ENCODE results near the gene AMN.
"Not testable (repeated sequence)": the region's sequence is repeated elsewhere in the genome, so short reads cannot be mapped to it uniquely, and the experiment has no call there.

The AMN gene

DNA sequence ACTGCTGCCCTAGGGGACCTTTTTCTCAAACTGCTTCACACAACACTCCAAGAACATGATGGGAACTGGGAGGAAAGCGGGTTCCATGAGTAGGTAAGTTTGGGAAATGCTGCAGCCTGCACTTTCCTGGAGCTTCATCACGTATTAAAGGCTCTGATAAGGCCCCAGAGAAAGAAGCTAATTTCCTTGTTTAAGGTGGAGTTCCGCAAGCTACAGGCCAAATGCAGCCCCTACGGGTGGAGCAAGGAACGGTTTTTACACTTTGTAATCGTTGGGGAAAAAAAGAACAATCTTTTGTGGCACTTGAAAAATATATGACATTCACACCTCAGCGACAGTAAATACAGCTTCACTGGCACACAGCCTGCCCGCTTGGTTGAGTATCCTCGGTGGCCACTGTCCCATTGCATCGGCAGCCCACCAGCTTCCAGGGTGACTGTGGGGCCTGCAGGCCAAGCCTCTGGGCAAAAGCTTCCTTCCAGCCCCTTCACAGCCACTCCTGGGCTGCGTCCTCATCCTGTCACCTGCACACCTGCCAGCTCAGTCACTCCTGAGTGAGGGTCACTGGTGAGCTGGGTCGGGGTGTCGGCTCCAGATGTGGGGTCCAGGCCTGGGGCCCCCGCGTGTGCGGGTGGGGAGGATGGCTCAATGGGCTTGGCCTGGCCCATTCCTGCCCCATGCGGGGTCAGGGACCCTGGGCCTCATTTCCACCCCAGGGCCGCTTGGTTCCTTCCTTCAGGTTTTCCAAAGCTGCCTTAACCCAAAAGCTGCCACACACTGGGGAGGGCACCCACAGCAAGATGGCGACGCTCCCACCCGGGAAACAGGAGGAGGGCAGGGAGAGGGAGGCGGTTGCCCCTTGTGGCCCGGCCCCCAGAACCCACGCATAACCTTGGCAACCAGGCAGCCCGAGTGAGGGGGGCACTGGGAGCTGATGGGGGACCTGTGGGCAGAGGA lies 2.4 kb downstream of the AMN start:
- Mint-ChIP-seq H3K36me3 (no peaks in the 10 kb centered on the region), H3K27ac (no peak overlapping the region), H3K27me3 (peaks cover 16 to 35% of the 10 kb centered on the region in 2 donors), H3K4me3 (no peak overlapping the region), H3K4me1 (peaks cover 16 to 25% of the 10 kb centered on the region in 2 donors), H3K9me3 (no peaks in the 10 kb centered on the region)
- DNase-seq (no peak), ATAC-seq (replicated peaks) (no peak)

DNA sequence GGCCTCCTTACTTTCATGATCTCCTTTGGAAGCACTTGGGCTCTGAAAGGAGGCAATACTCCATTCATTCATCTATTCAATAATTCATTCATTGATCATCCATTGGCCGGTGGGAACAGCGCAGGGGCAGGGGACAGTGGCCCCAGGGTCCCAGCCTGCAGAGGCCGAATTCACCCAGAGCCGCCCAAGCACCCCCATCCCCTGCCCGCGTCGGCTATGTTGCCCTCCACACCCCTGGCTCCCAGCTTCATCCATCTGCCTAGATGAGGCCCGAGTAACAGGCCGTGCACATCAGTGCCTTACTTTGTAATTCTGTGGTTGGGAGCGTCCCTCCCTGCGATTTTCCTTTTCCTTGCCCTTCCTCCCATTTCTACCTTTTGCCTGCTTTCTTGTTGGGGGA lies 3.2 kb downstream of the AMN start:
- Mint-ChIP-seq H3K27ac (no peak overlapping the region), H3K9me3 (no peaks in the 10 kb centered on the region), H3K4me3 (no peak overlapping the region), H3K4me1 (peaks cover 17 to 25% of the 10 kb centered on the region in 2 donors), H3K27me3 (peaks cover 17 to 36% of the 10 kb centered on the region in 2 donors), H3K36me3 (no peaks in the 10 kb centered on the region)
- DNase-seq (no peak), ATAC-seq (replicated peaks) (no peak)

DNA sequence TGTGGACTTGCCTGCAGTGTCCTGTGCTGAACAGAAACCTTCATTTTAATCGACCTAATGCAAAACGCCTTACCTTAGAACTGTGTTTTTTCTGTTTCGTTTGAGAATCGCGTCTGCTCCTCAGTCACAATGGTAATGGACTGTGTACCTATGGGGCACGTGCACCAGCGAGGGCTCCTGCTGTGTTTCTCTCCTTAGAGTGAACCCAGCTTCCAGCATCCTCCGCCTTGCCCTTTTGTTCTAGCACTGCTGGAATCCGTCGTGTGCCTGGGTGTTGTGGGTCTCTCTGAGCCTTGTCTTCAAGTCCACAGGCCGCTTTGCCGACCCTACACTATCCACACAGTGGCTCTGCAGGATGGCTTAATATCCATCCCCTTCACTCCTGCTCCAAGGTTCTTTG lies 3.6 kb downstream of the AMN start:
- Mint-ChIP-seq H3K9me3 (no peaks in the 10 kb centered on the region), H3K4me1 (peaks cover 19 to 25% of the 10 kb centered on the region in 2 donors), H3K36me3 (no peaks in the 10 kb centered on the region), H3K27me3 (peaks cover 19 to 40% of the 10 kb centered on the region in 2 donors), H3K4me3 (no peak overlapping the region), H3K27ac (no peak overlapping the region)
- no peak for DNase-seq
- ATAC-seq (replicated peaks), result no peak

DNA sequence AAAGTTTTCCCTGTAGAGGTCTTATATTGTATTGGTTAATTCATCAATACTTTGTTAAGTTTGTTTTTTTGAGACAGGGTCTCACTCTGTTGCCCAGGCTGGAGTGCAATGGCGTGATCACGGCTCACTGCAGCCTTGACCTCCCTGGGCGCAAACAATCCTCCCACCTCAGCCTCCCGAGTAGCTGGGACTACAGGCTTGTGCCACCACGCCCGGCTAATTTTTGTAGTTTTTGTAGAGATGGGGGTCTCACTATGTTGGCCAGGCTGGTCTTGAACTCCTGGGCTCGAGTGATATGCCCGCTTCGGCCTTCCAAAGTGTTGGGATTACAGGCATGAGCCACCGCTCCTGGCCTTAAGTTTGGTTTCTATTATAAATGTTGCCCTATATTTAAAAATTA lies 4.4 kb downstream of the AMN start:
- H3K27me3 Mint-ChIP-seq, result peaks cover 19 to 40% of the 10 kb centered on the region in 2 donors
- not testable (repeated sequence) for DNase-seq; H3K27ac Mint-ChIP-seq; ATAC-seq (replicated peaks); H3K4me3 Mint-ChIP-seq; H3K9me3 Mint-ChIP-seq; H3K36me3 Mint-ChIP-seq
- H3K4me1 Mint-ChIP-seq, result peaks cover 19 to 25% of the 10 kb centered on the region in 2 donors

DNA sequence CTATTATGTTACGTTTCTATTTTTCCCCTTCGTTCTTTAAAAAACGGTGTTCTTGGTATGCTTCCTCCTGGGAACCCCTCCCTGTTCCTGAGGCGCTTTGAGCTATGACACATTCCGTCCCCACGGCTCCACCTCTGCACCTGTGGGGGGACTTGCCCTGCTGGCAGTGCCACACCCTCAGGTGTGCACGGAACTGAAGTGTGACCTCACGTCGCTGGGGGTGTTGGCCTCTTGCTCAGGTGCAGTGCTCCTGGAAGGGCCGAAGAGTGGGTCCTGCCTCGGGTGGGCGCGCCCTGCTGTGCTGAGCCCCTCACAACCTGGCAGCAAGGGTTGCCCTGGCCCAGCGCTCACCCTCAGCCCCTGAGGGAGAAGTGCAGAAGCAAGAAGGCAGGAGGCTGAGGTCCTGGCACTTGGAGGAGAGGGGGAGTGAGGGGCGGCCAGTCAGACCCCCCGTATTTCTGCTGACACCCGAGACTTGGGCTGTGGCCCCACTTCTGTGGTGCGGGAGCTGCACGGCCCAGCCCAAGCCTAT lies 4.9 kb downstream of the AMN start:
- Mint-ChIP-seq H3K27ac (peak overlapping the region; percentile 80), H3K27me3 (peaks cover 19 to 40% of the 10 kb centered on the region in 2 donors), H3K4me3 (peak overlapping the region; percentile 17 to 75), H3K36me3 (no peaks in the 10 kb centered on the region), H3K9me3 (no peaks in the 10 kb centered on the region), H3K4me1 (peaks cover 20 to 25% of the 10 kb centered on the region in 2 donors)
- ATAC-seq (replicated peaks) (no peak), DNase-seq (no peak)

DNA sequence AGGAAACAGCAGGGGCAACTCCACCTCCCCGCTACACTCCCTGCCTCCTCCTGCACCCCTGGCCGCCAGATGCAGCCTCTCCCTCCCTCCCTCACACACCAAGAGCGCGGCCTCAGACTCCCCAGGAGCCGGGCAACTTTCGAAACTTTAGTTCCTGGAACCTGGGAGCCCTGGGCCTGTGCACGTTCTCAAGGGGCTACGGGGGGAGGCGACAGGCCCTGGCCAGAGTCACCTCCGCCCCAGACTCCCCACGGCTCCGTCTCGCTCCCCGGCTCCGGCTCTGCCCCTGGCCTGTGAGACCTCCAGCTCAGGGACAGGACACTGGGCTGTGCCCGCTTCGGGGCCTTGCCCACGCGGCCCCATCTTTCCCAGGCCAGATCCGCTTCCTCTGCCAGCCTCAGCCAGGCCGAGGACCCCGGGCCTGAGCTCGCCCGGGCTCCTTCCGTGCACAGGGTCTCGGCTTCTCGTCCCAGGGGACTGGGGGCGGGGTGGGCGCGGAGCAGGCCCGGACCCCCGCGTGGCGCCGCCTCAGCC lies 5.5 kb downstream of the AMN start:
- peak overlapping the region; percentile 73 to 75 for H3K4me3 Mint-ChIP-seq
- H3K4me1 Mint-ChIP-seq, result peaks cover 20 to 24% of the 10 kb centered on the region in 2 donors
- ATAC-seq (replicated peaks) (peak; percentile 22 to 26), DNase-seq (no peak)
- no peaks in the 10 kb centered on the region for H3K9me3 Mint-ChIP-seq
- no peaks in the 10 kb centered on the region for H3K36me3 Mint-ChIP-seq
- H3K27me3 Mint-ChIP-seq, result peaks cover 19 to 40% of the 10 kb centered on the region in 2 donors
- H3K27ac Mint-ChIP-seq, result no peak overlapping the region

DNA sequence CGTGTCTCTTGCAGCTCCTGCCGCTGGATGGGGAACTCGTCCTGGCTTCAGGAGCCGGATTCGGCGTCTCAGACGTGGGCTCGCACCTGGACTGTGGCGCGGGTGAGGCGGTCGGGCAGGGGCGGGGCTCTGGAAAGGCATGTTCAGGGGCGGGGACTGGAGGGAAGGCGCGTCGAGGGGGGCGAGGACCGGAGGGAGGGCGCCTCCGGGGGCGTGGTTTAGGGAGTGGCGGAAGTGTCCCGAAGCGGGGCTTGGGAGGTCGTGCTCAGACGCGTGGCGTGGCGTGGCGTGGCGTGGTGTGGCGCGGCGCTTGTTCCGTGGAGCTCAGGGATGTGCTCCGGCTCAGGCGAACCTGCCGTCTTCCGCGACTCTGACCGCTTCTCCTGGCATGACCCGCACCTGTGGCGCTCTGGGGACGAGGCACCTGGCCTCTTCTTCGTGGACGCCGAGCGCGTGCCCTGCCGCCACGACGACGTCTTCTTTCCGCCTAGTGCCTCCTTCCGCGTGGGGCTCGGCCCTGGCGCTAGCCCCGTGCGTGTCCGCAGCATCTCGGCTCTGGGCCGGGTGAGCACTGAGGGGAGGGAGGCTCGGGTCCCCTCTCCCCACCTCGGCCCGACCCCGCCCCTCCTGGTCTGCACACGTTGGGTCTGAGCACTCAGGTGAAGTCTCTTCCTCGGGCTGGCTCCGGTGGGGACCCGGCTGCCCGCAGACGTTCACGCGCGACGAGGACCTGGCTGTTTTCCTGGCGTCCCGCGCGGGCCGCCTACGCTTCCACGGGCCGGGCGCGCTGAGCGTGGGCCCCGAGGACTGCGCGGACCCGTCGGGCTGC lies 6.2 kb downstream of the AMN start:
- ATAC-seq (replicated peaks) (peak; percentile 73 to 80), DNase-seq (peak; percentile 49)
- H3K27me3 Mint-ChIP-seq, result peaks cover 19 to 35% of the 10 kb centered on the region in 2 donors

DNA sequence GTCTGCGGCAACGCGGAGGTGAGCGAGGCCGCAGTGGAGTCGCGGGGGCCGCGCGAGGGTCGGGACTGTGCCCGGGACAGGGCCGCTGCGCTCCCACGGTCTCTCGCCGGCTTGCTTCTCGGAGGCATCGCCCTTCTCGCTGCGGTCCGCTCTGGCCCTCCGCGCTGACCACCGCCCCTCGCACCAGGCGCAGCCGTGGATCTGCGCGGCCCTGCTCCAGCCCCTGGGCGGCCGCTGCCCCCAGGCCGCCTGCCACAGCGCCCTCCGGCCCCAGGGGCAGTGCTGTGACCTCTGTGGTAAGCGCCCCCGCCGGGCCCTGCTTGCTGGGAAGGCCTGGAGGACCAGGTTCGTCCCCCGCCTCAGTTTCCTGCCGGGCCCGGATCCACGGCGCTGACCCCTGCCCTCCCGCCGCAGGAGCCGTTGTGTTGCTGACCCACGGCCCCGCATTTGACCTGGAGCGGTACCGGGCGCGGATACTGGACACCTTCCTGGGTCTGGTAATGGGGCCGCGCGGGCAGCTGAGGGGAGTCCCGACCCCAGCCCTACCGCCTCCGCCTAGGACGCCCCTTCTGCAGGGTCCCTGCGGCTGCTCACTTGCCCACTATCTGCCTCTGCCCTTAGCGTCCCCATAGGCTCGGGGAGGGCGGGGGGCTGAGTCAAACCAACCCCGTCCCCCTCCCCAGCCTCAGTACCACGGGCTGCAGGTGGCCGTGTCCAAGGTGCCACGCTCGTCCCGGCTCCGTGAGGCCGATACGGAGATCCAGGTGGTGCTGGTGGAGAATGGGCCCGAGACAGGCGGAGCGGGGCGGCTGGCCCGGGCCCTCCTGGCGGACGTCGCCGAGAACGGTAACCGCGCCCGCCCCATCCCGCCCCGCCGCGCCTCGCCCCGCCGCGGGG lies 7.0 kb downstream of the AMN start:
- Mint-ChIP-seq H3K27me3 (peaks cover 19 to 29% of the 10 kb centered on the region in 2 donors), H3K27ac (no peak overlapping the region), H3K9me3 (no peaks in the 10 kb centered on the region), H3K4me1 (peaks cover 15% of the 10 kb centered on the region in 2 donors), H3K36me3 (peaks cover 11% of the 10 kb centered on the region in 2 donors), H3K4me3 (peak overlapping the region; percentile 46 to 62)
- ATAC-seq (replicated peaks), result no peak
- no peak for DNase-seq

More for the DNA sequence above, 6.2 kb downstream of the AMN start:
- Mint-ChIP-seq H3K36me3 (peaks cover 6 to 7% of the 10 kb centered on the region in 2 donors), H3K4me3 (peak overlapping the region; percentile 73 to 75), H3K4me1 (peaks cover 18 to 20% of the 10 kb centered on the region in 2 donors), H3K9me3 (no peaks in the 10 kb centered on the region), H3K27ac (no peak overlapping the region)

DNA sequence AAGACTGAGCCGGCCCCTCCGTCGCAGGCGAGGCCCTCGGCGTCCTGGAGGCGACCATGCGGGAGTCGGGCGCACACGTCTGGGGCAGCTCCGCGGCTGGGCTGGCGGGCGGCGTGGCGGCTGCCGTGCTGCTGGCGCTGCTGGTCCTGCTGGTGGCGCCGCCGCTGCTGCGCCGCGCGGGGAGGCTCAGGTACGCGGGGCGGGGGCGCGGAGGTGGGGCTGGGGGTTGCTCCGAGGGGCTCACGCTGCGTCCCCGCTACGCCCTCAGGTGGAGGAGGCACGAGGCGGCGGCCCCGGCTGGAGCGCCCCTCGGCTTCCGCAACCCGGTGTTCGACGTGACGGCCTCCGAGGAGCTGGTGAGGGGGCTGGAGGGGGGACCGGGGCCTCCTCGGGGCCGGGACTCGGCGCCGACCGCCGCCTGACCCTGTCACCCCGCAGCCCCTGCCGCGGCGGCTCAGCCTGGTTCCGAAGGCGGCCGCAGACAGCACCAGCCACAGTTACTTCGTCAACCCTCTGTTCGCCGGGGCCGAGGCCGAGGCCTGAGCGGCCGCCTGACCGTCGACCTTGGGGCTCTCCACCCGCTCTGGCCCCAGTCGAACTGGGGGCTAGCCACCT lies 7.8 kb downstream of the AMN start:
- peak overlapping the region in 1 of 2 donors; percentile 39 for H3K4me3 Mint-ChIP-seq
- peak in 1 of 2 donors; percentile 18 for ATAC-seq (replicated peaks)

DNA sequence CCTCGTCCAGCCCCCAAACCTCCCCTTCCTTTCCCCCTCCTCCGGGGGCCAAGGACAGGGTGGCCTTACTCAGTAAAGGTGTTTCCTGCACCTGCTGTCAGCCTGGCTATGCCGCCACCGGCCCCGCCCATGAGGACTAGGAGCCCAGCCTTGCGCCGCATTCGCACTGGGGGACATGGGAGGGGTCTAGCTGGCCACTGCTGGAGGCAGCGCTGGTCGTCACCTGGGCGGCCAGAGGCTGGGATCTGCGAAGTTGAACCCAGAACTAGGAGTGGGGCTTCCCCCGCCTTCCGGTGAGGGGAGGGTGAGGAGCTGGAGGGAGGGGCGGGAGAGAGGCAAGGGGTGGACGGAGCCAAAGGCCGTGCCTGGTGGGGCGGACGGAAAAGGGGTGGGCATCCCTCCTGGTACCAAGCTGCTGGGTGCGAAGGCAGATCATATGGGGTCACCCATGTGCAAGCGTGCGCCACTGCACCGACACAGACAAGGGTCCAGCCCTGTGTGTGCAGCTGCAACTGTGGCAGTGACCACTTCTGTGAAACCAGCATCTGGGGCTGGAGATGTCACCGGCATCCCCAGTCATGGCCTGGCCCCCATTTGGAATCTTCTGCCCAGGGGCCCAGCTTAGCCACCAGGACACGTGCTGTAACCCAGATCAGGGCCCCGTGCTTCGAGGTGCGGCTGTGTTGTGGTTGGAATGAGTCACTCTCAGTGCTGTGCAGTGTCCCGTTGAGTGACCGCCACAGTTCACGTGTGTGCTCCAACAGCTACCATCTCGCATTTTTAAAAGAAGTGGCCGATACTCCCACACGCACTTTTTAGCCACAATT lies 8.5 kb downstream of the AMN start:
- Mint-ChIP-seq H3K9me3 (no peaks in the 10 kb centered on the region), H3K27ac (no peak overlapping the region), H3K4me1 (peaks cover 12 to 16% of the 10 kb centered on the region in 2 donors), H3K36me3 (peaks cover 11% of the 10 kb centered on the region in 2 donors), H3K4me3 (peak overlapping the region in 1 of 2 donors; percentile 39), H3K27me3 (peaks cover 15 to 24% of the 10 kb centered on the region in 2 donors)
- ATAC-seq (replicated peaks), result no peak
- DNase-seq, result no peak

More for the DNA sequence above, 7.8 kb downstream of the AMN start:
- Mint-ChIP-seq H3K27ac (no peak overlapping the region), H3K27me3 (peaks cover 19 to 28% of the 10 kb centered on the region in 2 donors), H3K36me3 (peaks cover 11% of the 10 kb centered on the region in 2 donors), H3K4me1 (peaks cover 15% of the 10 kb centered on the region in 2 donors), H3K9me3 (no peaks in the 10 kb centered on the region)
- DNase-seq, result no peak

DNA sequence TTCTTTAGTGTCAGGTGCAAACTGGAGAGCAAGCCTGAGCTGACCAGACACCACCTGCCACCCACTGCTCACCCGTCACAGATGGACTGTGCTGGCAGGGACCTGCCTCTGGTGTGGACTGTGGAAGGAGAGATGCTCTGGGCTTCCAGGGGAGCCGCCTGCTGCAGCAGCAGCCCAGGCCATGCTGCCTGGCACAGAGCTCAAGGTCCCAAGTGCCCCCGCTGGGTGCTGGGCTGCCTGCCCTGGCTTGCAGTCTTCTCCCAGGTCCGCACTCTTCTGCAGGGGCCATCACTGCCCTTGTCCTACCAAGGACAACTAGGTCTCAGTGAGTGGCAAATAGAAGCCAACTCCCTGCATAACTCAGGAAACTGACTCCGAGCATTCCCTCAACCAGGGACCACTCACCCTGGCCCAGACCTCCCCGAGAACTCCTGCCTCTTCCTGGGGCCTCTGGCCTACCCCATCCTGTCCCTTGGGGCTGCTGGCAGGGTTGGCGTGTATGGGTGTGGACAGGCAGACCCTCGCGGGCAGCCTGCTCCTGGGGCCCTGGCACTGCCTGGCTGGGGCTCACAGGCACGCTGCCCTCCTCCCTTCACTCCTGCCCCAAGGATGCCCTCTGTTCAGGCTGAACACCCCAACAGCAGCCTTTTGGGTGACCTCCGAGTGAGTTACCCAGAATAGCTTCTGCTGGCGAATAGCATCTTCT lies 9.3 kb downstream of the AMN start:
- H3K4me1 Mint-ChIP-seq, result peaks cover 12 to 20% of the 10 kb centered on the region in 2 donors
- no peak overlapping the region for H3K4me3 Mint-ChIP-seq

More for the DNA sequence above, 9.3 kb downstream of the AMN start:
- DNase-seq (no peak), ATAC-seq (replicated peaks) (no peak)
- H3K27me3 Mint-ChIP-seq, result peaks cover 9 to 22% of the 10 kb centered on the region in 2 donors
- H3K9me3 Mint-ChIP-seq, result no peaks in the 10 kb centered on the region
- no peak overlapping the region for H3K27ac Mint-ChIP-seq
- peaks cover 11 to 14% of the 10 kb centered on the region in 2 donors for H3K36me3 Mint-ChIP-seq

Measured in stimulated activated naive B cell treated with anti-CD40 and anti-IgM and Interleukin-4, amounts not matched to agents 10 μg/mL and 1 μg/mL and 100 μg/mL, for 72 hours (primary cell).